ENCODE data around the gene FAM234A.
"Not testable (repeated sequence)": the region's sequence is repeated elsewhere in the genome, so short reads cannot be mapped to it uniquely, and the experiment has no call there.

Gene FAM234A

GRCh38 chr16:266258-267164, 31.9 kb downstream of the FAM234A start:
- no peak for DNase-seq

GRCh38 chr16:267562-267961, 32.9 kb downstream of the FAM234A start:
- not testable (repeated sequence) for DNase-seq

- DNase-seq: no peak
Observed at GRCh38 chr16:268141-269053, 33.8 kb downstream of the FAM234A start.

GRCh38 chr16:269061-269796, 34.6 kb downstream of the FAM234A start:
- no peak for DNase-seq

GRCh38 chr16:270381-271255, 36.0 kb downstream of the FAM234A start:
- no peak for DNase-seq

- DNase-seq: no peak
Observed at GRCh38 chr16:272633-273546, 38.3 kb downstream of the FAM234A start.

GRCh38 chr16:273547-274421, 39.2 kb downstream of the FAM234A start:
- DNase-seq: no peak

- no peak for DNase-seq
Observed at GRCh38 chr16:275041-275641, 40.5 kb downstream of the FAM234A start.

- DNase-seq: no peak
Observed at GRCh38 chr16:275786-276232, 41.2 kb downstream of the FAM234A start, which contains the start of gene RGS11. Gene RGS11 (minus strand): TSS chr16:275944. CDS start chr16:275911, 33 bp downstream.

- no peak for DNase-seq
Observed at GRCh38 chr16:276426-277077, 41.9 kb downstream of the FAM234A start.

- DNase-seq: peak; percentile 62
Observed at GRCh38 chr16:278863-279366, 44.3 kb downstream of the FAM234A start.

GRCh38 chr16:279531-279930, 44.9 kb downstream of the FAM234A start:
- DNase-seq: no peak

GRCh38 chr16:280005-280460, 45.4 kb downstream of the FAM234A start:
- no peak for DNase-seq

GRCh38 chr16:280552-280951, 45.9 kb downstream of the FAM234A start, which contains the start of gene ARHGDIG:
Gene ARHGDIG (plus strand): TSS chr16:280591. CDS start chr16:280681, 90 bp downstream.
- DNase-seq: no peak

GRCh38 chr16:280991-281659, 46.5 kb downstream of the FAM234A start:
- DNase-seq: no peak

GRCh38 chr16:281660-282255, 47.1 kb downstream of the FAM234A start:
- DNase-seq: no peak

GRCh38 chr16:282491-282890, 47.9 kb downstream of the FAM234A start:
- DNase-seq: no peak

Measured in CD4-positive, alpha-beta T cell treated with Interleukin-10 for 1 hour (primary cell).